ENCODE data around the gene HOTAIR.

HOTAIR gene

GRCh38 chr12:53929527-53929926 lies 45.2 kb downstream of the HOTAIR start:
- DNase-seq (ENCODE audit: low read depth in 2 of 2) = no peak

- no peak for DNase-seq (ENCODE audit: low read depth in 2 of 2)
Measured at GRCh38 chr12:53928054-53928835, 46.5 kb downstream of the HOTAIR start.

DNA sequence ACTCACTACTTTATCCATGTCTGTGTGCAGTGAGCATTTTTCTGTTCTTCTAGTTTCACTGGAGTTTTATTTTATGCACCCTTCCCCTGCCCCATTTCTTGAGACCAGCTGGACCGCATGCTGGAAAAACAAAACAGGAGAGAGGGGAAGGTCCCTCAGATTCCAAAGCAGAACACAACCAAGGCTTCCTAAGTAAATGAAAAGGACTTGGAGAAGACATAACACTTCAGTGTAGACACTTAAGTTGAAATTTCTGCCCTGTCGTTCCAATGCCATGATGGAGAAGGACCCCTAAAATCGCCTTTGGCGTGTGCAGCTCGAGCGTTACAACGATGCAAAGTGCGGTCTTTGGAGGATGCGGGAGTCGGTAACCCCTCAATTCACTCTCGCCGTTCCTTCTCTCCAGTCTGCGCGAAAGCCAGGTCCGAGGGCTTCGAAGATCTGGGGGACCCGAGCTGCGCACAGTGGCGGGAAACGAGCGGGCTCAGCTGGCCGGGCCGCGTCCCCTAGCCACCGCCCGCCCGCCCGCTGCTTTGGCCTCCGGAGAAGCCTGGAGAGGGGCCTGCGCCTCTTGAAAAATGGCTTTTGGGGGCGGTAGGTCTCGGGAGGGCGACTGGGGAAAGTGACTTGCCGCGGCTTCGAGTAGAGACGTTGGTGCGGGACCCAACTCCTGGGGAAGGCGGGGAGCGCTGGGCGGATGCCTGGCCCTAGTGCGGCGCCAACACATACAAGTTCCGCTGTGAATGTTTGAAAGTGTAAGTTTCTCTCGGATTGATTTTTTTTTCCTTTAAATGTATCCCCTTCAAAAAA lies 47.3 kb downstream of the HOTAIR start:
- no peak for DNase-seq (ENCODE audit: low read depth in 2 of 2)

DNA sequence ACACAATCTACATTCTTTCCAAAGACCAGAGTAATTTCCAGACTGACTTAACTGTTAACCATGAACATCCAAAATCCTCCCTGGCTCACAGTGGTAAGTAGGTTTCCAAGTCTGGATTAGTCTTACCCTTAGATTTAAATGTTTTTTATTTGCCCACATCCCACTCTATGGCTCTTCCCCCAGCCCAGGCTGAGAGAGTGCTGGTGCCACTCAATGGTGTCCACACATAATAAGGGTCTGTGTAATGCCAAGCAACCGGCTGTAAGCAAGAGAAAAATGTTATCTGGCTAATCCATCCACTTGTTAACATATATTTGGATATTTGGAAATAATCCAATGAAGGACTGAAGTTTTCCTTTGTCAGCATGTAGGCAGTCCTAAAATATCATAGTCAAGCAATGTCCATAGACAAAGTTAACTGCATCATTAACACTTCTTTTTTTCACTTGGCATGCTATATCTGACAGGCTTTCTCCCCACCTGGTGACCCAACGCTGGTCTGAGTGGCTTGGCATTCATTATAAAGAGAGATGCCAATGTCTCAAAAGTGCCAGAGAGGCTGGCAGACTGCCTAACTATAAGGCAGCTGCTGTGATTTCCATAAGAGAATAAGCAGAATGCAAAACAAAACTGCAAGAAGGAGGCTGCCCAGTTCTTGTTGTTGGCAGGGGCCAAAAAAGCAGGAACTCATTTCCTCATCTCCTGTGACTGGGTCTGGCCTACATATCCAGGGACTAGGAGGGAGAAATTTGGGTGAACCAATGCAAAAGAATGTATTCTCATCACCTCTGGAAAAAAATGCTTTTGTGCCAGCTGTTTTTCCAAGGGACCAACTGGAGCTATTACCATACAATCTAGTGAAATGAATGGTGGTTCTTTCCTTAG lies 50.0 kb downstream of the HOTAIR start:
- no peak for DNase-seq (ENCODE audit: low read depth in 2 of 2)

DNA sequence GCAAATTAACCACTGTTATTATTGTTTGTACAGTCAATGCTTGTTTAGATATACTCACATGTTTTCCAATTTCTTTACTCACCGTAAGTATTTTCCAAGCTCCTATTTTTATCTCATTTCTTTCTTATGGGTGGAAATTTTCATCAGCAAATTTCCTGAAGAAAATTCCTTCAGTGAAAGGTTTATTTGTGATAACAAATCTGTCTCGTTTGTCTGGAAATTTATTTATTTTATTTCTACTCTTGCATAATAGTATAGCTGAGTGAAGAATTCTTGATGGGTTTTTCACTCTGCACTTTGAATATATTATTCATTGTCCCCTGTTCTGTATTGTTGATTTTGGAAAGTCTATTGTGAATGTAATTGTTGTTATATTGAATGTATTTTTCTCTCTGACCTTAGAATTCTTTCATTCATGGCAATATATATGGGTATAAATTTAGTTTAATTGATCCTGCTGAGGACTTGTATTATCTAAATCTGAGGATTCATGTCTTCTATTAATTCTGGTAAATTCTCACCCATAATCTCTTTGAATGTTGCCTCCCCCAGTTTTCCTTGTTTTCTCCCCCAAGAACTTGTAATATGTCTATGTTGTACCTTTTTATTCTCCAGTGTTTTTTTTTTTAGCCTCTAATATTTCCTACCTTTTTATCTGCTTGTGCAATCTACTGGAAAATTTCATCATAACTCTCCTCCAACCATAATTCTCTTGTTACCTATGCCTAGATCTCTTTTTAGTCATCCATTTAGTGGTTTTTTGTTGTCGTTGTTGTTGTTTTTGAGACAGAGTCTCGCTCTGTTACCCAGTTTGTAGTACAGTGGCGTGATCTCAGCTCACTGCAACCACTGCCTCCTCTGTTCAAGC lies 57.7 kb downstream of the HOTAIR start:
- DNase-seq (ENCODE audit: low read depth in 2 of 2) = no peak

Data from stimulated activated CD4-positive, alpha-beta T cell treated with anti-CD3 and anti-CD28 coated beads, Interleukin-4, amount 100 ng/mL, for 48 hours (primary cell).